Lung (tissue), 12 donors: ENCODE data around the gene SPATA22. TPM values are rescaled to one million over a fixed set of nuclear protein-coding genes. Genes with fewer than 3 reads are reported as not detected.

Experiments used
- ATAC-seq: fragments of 200-7000 bp; cut with Tn5 transposase; one replicate; pipeline ENCODE4 v1.9.1; 2020; ENCODE audit warnings: moderate number of reproducible peaks; ENCODE audit not compliant: insufficient read depth, low FRiP score
- DNase-seq, 3 donors: peaks; one replicate each; pipeline ENCODE4 v3.0.0-alpha.2; 2013 to 2017
- H3K27ac ChIP-seq, 2 donors: one replicate each; pipeline ENCODE4 v1.5.1; 2013; ENCODE audit warnings: mild to moderate bottlenecking in 2 of 2, moderate library complexity in 2 of 2, control low read depth in 1 of 2, inconsistent platforms in 1 of 2, low read depth in 1 of 2, low read length in 1 of 2
- H3K27me3 ChIP-seq, 3 donors: one replicate each; pipeline ENCODE4 v1.5.1; 2013; ENCODE audit warnings: low read length in 2 of 3; ENCODE audit not compliant: control insufficient read depth in 3 of 3, insufficient read depth in 3 of 3
- H3K36me3 ChIP-seq, 4 donors: one replicate each; pipeline ENCODE4 v1.5.1; 2013; ENCODE audit warnings: low read length in 4 of 4, mild to moderate bottlenecking in 1 of 4, moderate library complexity in 1 of 4; ENCODE audit not compliant: control insufficient read depth in 4 of 4, insufficient read depth in 4 of 4
- H3K4me1 ChIP-seq, 5 donors: one replicate each; pipeline ENCODE4 v1.5.1; 2013; ENCODE audit warnings: low read length in 5 of 5, mild to moderate bottlenecking in 2 of 5, moderate library complexity in 1 of 5; ENCODE audit not compliant: control insufficient read depth in 5 of 5, insufficient read depth in 5 of 5
- H3K4me3 ChIP-seq: one replicate; pipeline ENCODE4 v1.5.1; 2013; ENCODE audit warnings: mild to moderate bottlenecking, control low read depth, moderate library complexity
- H3K9ac ChIP-seq, 2 donors: one replicate each; pipeline ENCODE4 v1.5.1; 2013; ENCODE audit warnings: low read length in 2 of 2, control low read depth in 1 of 2; ENCODE audit not compliant: insufficient read depth in 1 of 2
- H3K9me3 ChIP-seq, 4 donors: one replicate each; pipeline ENCODE4 v1.5.1; 2013; ENCODE audit warnings: low read length in 3 of 4, mild to moderate bottlenecking in 1 of 4, moderate library complexity in 1 of 4; ENCODE audit not compliant: control insufficient read depth in 4 of 4, insufficient read depth in 3 of 4
- WGBS, 2 donors: extraction: QIAGEN DNeasy Blood & Tissue Kit; methylation state at CpG; one replicate each; pipeline ENCODE4 v1.1.7; 2013; 5-methylcytosine and 5-hydroxymethylcytosine counted together
- polyA plus RNA-seq, 2 donors: library from polyadenylated mRNA; stranded (reverse); fragments of 200-250 nt; gene quantifications; one replicate each; pipeline ENCODE4 v1.2.1, GENCODE V29; 2013
- total RNA-seq, 2 donors: library from RNA; depleted of rRNA in 1 of 2; stranded (reverse); fragments of >200 nt in 1 of 2; gene quantifications; one replicate each; pipeline ENCODE4 v1.2.1, GENCODE V29; 2014 to 2021
- TF ChIP-seq, protein P1 (sequence below): IDR thresholded peaks from 2 replicates; pipeline ENCODE4 v1.5.1; 2012; ENCODE audit warnings: mild to moderate bottlenecking; ENCODE audit errors: control extremely low read depth, extremely low read depth
- donor health status: control.
- donor health status: control.
- donor health status: Bipolar disorder and iron deficiency.
- donor health status: healthy.
- donor health status: DM: yes; HTN: yes; CAD: no.

The SPATA22 gene
- total and polyA plus RNA-seq, 4 donors: 0.06 to 0.12 TPM; not detected in 2

GRCh38 chr17:3448059-3448665, 23.5 kb downstream of the SPATA22 start:
- TF ChIP-seq, protein P1, sequence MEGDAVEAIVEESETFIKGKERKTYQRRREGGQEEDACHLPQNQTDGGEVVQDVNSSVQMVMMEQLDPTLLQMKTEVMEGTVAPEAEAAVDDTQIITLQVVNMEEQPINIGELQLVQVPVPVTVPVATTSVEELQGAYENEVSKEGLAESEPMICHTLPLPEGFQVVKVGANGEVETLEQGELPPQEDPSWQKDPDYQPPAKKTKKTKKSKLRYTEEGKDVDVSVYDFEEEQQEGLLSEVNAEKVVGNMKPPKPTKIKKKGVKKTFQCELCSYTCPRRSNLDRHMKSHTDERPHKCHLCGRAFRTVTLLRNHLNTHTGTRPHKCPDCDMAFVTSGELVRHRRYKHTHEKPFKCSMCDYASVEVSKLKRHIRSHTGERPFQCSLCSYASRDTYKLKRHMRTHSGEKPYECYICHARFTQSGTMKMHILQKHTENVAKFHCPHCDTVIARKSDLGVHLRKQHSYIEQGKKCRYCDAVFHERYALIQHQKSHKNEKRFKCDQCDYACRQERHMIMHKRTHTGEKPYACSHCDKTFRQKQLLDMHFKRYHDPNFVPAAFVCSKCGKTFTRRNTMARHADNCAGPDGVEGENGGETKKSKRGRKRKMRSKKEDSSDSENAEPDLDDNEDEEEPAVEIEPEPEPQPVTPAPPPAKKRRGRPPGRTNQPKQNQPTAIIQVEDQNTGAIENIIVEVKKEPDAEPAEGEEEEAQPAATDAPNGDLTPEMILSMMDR: no peak
- Histone ChIP-seq H3K9ac (peak overlapping the region in 1 of 2 donors; percentile 57), H3K9me3 (no peaks in the 10 kb centered on the region), H3K4me1 (peaks cover 0 to 17% (median 0%) of the 10 kb centered on the region in 5 donors), H3K27ac (no peak overlapping the region), H3K4me3 (no peak overlapping the region), H3K27me3 (no peaks in the 10 kb centered on the region), H3K36me3 (no peaks in the 10 kb centered on the region)
- 39 to 54% methylated on average over 2 of the region's 2 CpGs for WGBS, 2 donors
- ATAC-seq: no peak
- DNase-seq: peak in 2 of 3 donors; percentile 76 to 80

- Histone ChIP-seq H3K9ac (no peak overlapping the region), H3K27me3 (no peaks in the 10 kb centered on the region), H3K4me1 (peaks cover 0 to 17% (median 0%) of the 10 kb centered on the region in 5 donors), H3K36me3 (no peaks in the 10 kb centered on the region), H3K4me3 (no peak overlapping the region), H3K27ac (no peak overlapping the region), H3K9me3 (no peaks in the 10 kb centered on the region)
- TF ChIP-seq, protein P1: no peak
- 32 to 47% methylated on average over 2 of the region's 2 CpGs for WGBS, 2 donors
- DNase-seq (peak in 2 of 3 donors; percentile 14 to 23), ATAC-seq (no peak)
Measured at GRCh38 chr17:3447625-3448024, 24.0 kb downstream of the SPATA22 start.

GRCh38 chr17:3440451-3440850, 31.2 kb downstream of the SPATA22 start:
- 65 to 78% methylated on average over 2 of the region's 2 CpGs for WGBS, 2 donors
- H3K9me3 ChIP-seq: no peaks in the 10 kb centered on the region
- no peak overlapping the region for H3K9ac ChIP-seq
- peaks cover 0 to 16% (median 0%) of the 10 kb centered on the region in 5 donors for H3K4me1 ChIP-seq
- TF ChIP-seq, protein P1: no peak
- no peaks in the 10 kb centered on the region for H3K36me3 ChIP-seq
- no peak for ATAC-seq
- peak in 2 of 3 donors; percentile 46 to 58 for DNase-seq
- no peaks in the 10 kb centered on the region for H3K27me3 ChIP-seq
- H3K27ac ChIP-seq: no peak overlapping the region
- no peak overlapping the region for H3K4me3 ChIP-seq

DNA sequence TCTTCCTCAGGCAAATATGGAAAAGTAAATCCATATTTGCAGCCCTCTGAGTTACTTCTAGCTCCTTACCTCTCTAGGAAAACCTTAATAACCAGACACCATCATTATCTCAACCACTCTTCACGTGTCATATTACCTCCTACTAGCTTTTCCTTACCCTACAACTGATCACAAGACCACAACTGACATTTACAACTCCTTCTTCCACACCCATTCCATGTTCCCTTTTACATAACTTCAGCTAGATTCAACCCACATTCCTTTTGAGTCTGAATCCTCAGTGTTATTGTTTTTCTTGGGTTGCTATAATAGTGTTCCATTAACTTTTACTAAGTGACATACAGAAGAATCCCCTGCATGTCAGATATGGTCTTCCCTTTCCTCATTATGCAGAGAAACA, 33.3 kb downstream of the SPATA22 start:
- no peaks in the 10 kb centered on the region for H3K27me3 ChIP-seq
- H3K27ac ChIP-seq: no peak overlapping the region
- no peak for DNase-seq
- no peak overlapping the region for H3K4me3 ChIP-seq
- no peaks in the 10 kb centered on the region for H3K9me3 ChIP-seq
- ATAC-seq: no peak
- TF ChIP-seq, protein P1: no peak
- H3K4me1 ChIP-seq: peaks cover 0 to 16% (median 0%) of the 10 kb centered on the region in 5 donors
- WGBS, 2 donors: 56 to 76% methylated on average over 1 of the region's 1 CpG
- no peaks in the 10 kb centered on the region for H3K36me3 ChIP-seq
- H3K9ac ChIP-seq: no peak overlapping the region
